NCI-H1694 (cell line): ENCODE results near the gene PPP1R1A.

Experiments used
- DNase-seq: peaks from one replicate; lab custom pipeline; 2025; lab: John Stamatoyannopoulos, UW

The PPP1R1A gene

DNA sequence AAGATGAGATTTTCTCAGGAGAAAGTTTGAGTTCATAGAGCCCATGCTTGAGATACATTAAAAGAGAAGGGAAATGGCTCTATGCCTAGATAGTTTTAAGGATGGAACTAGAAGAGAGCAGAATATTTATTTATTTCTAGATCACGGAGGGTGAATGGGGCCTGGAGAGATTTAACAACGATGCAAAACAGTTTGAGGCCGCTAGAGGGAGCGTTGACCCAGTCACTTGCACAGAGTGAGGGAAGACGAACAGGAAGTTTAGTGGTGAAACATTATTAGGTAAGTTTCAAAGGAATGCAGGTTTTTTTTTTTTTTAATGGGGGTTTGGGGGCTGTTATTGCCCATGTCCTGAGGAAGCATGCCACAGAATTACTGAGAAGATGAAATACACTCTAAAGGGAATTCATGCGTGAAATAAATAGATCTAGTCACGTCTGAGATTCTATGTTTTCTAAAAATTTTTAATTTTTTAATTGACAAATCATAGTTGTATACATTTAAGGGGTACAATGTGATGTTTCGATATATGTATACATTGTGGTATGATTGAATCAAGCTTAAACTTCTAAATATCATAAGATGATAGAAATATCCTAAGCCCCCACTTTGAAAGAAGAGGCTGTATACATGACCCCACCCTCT is 14.8 kb upstream of the PPP1R1A start:
- peak; percentile 28 for DNase-seq

DNA sequence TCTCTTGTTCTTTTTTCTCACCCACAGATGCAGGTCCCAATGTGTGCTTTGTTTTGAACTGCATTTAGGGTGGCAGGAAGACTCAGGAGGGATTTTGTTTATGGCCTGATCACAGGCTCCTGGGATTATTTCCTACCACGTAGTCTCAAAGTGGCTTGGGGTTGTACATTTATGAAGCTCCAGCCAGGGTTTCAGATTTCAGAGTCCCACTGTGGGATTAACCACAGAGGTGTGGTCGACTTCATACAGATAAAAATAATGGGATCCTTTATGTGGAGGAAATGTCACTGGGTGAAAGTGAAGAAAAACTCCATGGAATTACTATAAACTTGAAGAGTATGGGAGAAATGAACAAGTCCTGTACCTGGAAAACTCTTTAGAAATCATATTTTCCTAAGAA is 14.2 kb upstream of the PPP1R1A start:
- DNase-seq = no peak

DNA sequence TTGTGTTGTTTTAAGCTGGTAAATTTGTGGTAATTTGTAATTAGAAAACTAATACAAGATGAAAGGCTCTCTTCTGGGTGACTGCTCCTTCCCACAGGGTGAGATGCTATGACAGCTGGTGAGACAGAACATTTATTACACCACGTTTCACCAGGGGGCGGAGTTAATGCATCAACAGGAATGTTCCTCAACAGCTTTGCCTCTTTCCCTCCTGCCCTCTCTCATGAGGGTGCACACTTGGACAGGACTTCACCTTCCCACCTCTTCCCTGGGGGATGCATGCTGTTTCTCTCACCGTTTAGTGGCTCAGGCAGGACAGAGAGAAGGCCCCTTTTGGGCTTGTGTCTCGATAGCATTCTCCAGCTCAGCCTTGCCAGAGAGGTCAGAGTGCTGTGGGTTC is 13.4 kb upstream of the PPP1R1A start:
- DNase-seq = no peak

DNA sequence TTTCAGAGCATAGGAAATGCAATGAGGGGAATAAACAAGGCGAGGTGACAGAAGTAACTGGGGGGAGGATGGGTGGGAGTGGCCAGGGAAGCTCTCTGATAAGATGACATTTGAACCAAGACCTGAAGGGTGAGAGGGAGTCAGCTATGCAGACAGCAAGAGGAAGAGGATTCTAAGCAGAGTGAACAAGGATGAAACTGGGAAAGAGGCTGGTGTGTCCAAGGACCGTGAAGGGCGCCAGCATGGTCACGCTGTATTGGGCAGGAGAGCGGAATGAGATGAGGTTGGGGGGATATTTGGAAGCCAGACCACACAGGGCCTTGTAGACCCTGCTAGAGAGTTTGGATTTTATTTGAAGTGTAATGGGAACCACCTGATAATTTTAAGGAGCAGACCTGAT is 10.5 kb upstream of the PPP1R1A start:
- DNase-seq = no peak

DNA sequence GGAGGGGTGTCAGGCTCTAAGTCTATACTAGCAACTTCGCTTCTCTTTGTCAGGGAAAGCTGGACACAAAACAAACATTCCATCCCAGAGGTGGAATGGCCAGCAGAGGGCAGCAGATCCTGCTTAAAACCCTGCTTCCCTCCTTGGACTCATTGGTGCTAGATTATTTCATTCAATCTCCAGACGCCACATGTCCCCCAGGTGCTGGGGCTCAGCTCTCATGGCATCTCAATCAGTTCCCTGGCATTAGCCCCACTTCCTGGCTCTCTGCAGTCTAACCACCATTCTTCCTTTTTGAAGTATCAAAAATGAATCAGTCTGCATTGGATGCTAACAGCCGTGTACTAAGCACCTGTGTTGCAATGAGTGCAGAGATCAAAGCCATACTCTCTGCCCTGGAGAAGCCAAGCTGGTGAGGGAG is 8.1 kb upstream of the PPP1R1A start:
- peak; percentile 6 for DNase-seq

DNA sequence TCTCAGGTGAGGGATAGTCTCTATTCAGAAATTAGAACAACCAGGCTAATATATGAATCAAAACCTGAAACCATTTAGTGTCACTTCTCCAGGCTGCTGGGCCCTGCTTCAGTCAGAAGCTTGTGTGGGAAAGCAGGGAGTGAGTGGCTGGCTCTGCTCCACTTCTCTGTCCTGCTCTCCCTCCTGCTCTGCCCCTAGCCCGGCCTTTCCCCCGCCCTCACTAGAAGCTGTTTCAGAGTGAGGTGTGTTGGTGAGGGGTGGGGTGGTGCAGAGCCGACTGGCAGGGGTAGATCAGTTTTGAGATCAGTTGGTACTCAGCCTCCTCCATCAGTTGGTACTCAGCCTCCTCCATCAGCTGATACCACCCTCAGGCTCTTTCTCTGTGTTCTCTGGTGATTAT is 7.0 kb upstream of the PPP1R1A start:
- no peak for DNase-seq

DNA sequence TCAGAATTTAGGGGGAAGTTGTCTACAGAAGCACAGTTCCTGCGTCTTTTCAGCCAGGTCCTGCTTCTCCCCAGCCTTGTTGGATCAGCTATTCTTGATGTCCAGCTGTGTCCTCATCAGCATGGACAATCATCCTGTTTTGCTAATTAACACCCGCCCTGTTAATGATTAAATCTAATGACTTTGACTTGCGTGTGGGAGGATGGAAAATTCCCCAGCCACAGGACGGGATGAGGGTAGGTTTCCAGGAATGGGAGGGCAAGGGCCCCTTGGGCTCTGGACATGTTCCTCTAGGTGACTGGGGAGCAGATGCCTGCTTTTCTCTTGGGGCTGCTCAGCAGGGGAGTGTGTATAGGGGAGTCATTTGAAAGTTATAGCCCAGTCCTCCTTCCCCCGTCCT is 5.3 kb upstream of the PPP1R1A start:
- DNase-seq = no peak

DNA sequence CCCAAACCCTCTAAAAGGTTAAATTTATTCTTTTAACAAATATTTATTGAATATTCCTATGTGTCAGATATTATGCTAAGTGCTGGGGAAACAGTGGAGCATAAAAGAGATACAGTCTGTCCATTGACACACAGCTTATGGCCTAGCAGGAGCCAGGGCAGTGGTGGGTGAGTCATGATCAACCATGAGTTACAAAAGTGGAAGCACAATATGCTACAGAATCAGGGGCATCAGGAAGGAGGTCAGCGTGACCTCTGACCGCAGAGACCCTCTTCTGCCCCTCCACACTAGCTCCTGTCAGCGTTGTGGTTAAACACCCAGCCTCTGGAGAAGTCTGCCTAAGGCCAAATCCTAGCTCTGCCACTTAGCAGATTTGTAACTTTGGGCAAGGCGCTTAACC is 4.7 kb upstream of the PPP1R1A start:
- DNase-seq = no peak

DNA sequence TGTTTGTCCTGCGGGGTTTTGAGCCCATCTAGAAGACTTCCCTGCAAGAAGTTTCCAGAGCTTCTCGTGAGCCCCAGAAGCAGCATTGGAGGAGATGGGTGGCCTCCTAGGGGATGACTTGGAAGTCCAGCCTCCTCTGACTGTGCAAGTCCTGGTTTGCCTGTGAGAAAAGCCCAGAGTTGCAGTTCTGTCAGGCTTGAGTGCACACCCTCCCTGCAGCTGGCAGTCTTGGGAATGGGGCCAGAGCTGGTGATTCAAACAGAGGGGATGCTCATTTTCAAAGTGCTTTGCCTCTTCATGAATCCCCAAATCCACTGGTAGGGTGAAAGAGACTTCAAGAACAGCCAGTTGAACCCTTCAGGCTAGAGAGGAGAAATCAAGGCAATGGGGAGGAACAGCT is 3.9 kb upstream of the PPP1R1A start:
- DNase-seq = no peak

DNA sequence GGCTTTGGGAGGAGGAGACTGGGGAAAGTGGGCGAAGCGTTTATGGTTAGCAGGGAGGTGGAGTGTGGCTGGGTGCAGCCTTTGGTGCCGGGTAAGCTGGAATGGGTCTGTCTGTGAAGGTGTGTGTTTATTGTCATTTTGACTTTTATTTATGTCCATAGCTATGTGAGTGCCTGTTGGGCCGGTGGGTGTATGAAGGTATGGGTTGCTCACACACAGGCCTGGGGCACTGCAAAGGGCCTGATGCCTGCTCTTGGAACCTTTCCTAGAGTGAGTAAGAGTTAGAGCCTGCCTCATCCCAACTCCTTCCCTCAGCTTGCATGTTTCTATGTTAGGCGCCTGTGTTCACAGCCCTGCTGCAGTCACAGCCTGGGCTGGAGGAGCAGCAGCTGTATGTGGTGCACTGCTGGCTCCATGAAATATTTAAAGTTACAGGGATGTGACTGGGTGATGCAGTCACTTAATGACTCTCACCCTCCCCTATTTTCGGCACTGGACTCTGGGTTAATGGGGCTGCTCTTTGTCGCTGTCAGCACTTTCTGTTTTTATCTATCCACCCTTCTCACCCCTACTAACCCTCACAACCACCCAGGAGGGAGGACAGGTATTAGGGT is 2.6 kb upstream of the PPP1R1A start:
- DNase-seq = no peak

DNA sequence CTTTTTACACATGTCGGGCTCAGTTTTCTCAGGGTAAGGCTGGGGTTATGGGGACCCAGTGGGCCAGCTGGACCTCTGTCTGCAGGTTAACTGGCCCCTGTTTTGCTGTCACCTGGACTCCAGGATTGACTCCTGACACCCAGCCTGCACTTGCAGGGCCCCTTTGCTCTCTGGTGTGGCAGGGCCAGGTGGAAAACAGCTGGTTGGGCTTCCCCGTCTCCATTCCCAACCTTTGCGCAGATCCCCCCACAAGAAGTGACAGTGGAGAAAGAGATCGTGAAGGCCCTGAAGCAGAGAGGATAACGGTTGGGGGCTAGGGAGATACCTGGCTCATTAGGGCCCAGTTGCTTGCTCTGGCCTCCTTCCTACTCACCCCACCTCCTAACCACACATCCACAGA is 1.5 kb upstream of the PPP1R1A start:
- no peak for DNase-seq

DNA sequence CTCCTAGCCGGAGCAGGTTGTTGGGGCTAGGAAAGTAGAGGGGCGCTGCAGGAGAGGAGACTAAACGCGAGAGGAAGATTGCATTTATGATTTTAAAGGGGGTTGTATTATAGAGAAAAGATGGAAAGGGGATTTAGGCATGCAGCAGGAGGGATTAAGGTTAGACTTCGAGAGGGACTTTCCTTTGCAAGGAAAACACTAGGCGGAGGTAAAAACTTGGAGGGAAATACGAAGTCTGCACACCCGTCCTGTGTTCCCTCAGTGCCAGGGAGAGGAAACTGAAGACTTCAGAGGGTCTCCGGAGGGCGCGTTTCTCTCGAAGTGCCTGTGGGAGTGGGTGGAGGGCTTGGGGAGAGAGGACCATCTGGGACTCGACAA is 420 bp upstream of the PPP1R1A start:
- DNase-seq = no peak

DNA sequence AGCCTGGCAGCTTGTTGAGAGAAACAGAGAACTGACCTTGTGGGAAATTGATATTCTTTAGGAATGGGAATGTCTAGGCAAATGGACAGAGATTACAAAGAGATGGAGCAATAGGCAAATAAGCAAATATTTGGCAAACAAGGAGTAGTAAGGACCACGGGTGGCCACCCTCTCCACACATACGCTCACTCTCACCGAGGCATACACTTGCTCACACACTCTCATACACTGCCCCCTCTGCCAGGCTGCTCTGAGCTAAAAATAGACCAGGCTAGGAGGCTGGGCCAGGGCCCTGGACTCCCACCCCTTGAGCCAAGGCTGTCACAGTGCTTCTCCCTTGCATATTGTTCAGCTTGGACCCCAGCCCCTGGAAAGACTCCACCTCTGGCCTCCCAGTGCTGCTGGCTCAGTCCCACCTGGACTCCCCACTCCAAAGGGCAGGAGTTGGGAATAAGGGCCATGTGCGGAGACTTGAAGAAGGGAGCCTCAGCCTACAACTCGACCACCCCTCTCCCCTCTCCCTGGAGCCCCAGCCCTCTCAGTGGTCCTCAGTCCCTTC is 1.1 kb downstream of the PPP1R1A start:
- DNase-seq = no peak

DNA sequence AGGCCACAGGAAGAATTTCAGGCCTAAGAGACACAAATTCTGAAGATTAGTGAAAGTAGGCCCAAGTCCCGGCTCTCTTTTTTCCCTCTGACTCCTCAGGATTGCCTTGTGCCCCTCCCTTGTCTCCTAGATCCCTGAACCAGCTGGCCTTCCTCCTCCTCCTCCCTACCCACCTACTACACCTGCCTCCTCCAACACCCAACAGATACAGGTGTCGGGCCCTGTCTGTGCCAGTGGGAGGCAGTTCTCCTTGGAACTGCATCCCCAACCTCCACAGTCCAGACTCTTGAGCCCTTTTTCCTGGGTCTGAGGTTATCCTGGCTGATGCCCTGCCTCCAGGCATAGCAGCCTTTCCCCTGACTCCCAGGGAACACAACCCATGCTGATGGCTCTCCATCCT is 1.8 kb downstream of the PPP1R1A start:
- DNase-seq = no peak

DNA sequence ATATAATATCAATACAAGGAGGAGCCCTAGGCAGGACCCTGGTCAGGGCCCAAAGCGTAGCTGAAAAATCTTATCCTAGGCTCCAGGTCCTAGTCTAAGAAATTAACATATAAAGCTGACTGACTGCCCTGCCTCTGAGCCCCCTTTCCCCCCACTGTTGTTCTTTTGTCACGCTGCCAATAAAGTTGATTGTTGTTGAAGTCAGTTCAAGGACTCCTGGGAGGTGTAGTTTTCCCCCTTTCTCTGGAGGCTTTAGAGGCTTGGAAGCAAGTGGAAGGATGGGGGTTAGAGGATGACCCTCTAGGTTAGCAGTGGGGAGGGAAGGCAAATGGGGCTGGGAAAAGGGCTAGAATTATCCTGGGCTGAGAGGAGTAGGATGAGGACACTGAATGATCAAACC is 3.2 kb downstream of the PPP1R1A start:
- DNase-seq = no peak

DNA sequence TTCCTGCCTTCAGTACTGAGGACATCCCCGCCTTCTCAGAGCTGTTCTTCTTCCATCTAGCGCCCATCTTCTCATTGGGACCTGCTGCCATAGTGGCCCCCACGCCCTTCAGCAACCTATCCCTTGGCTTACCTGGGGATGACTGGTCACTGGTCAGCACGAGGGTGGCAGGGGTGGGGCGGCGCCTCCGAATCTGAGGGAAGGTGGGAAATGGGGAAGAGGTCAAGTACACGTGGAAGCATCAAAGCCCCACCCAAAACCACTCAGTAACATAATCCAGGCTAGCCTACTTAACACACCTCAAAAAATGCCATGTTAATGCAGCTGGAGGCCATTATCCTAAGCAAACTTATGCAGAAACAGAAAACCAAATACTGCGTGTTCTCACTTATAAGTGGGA is 4.3 kb downstream of the PPP1R1A start:
- DNase-seq = no peak

DNA sequence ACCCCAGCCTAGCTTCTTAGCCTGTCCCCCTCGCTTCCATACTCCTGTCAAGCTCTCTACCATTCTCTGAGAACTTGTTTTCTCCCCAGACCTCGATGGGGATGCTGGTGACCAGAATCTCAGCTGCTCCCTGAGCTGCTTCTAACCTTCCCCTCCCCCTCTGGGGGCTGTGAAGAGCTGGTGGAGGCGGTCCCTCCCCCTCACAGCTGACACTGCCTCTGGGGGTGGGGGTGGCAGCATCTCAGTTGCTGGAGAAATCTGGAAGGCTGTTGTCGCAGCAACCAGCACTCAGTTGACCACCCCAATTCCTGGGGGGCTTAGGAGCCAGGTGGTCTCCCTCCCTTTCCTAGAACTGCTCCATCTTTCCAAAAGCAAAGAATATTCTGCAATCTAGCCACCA is 4.7 kb downstream of the PPP1R1A start:
- no peak for DNase-seq

DNA sequence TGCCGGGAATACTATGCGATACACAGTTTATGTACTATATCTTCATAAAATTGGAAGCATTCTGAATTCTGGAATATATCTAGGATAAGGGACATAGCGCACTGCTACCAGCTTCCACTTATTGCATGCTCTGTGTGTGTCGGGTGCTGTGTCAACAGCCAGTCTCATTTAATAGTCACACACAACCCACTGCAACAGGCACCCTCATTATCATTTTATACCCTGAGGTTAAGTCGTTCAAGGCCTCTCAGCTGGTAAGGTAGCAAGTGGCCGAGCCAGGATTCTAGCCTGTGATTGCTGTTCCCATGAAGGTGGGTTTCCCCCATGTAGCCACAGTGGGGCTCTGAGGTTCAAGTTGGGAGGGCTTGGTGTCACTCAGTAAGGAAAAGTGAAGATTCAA is 7.0 kb downstream of the PPP1R1A start:
- no peak for DNase-seq

DNA sequence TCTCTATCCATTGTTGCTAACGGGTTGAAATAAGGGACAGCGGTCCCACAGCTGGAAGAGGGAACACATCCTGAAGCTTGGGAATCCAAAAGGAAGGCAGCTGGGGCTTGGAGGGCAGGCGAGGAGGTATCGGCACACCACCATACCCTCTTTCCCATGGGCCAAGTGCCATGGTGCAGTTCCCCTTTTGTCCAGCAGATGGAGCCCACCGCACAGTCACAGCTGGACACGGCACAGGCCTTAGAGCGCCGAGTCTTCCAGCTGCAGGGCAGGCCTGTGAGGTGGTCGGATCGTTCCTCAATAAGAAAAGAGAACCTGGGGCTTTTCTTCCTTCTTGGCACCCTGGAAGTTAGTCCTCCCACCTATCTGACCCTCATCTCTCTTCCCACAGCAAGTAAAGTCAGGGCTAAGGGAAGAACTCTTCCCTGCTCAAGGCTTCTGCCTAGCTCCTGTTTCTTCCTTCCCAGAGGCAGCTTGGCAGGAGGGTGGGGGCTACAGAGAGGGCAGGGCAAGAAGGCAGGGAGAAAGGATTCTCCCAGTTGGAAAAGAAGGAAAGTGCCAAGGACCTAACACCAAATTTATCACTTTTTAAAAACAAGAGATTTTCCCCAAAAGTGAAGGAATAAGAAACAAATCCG is 8.6 kb downstream of the PPP1R1A start:
- peak; percentile 8 for DNase-seq

DNA sequence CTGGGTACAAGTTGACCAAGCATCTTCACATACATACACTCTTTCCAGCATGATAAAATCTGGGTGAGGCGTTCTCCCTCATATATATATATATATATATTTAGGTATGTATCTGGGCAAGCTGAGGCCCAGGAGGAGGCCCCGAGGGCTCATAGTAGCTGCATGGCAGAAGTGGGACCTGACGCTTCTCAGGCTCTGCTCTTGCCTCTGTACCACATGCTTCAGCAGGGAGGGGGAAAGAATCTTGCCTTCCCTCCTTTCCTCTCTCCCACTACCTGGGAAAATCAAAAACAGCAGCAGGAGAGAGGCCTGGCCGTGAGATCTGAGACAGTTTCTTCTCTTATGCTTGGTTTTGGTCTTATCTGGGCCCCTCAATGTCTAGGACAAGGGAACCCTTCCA is 9.2 kb downstream of the PPP1R1A start:
- no peak for DNase-seq

DNA sequence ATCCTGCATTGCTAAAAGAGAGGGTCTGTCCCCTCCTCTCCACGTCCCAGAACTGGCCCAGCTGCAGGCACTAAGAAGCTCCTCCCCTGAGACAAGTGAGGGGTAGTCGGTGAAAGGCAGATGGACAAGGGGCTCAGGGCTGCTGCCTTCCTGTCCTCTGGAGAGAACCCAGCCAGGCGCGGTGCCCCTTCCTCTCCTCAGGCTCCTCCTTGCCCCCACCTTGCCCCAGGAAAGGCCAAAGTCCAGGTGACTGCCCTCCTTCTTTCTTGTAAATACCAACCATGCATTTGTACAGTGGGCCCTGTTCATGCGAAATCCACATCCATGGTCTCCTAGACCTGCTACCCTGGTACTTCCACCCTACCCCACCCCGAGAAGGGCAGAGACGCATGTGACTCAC is 9.7 kb downstream of the PPP1R1A start:
- no peak for DNase-seq

DNA sequence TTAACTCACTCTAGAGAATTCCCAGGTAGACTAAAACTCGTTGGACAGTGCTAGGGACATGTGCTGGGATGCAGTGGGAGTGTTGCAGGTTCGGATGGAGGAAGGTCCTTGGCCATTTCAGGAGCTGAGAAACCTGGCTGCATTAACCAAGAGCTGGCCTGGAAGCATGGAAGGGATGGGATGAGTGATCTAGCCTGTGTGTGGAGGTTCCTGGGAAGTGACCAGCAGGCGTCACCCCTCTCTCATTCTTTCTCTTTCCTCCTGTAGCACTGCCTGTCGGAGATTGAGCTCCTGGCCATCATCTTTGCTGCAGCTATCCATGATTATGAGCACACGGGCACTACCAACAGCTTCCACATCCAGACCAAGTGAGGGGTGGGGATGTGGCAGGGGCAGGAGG is 15.6 kb downstream of the PPP1R1A start:
- DNase-seq = no peak
